PC-3 (cell line): ENCODE data around the gene EREG.

Experiments used
- CTCF ChIP-seq: fragments of 300-600 bp; sonication (generic); conservative IDR thresholded peaks from 2 replicates; pipeline ENCODE4 v1.5.1; 2017; ENCODE audit warnings: antibody characterized with exemption, low read depth, mild to moderate bottlenecking, low read length
- EZH2 ChIP-seq: fragments of 300-600 bp; sonication (generic); IDR thresholded peaks from one replicate; pipeline ENCODE4 v1.6.1; 2017; ENCODE audit warnings: antibody characterized with exemption, mild to moderate bottlenecking, low read length; ENCODE audit not compliant: unreplicated experiment
- EZH2phosphoT487 ChIP-seq: fragments of 300-600 bp; sonication (generic); IDR thresholded peaks from 2 replicates; pipeline ENCODE4 v1.6.1; 2018; ENCODE audit warnings: mild to moderate bottlenecking, antibody characterized with exemption, low read length, borderline replicate concordance

GRCh38 chr4:74412225-74412624 is 47.3 kb downstream of the EREG start:
- TF ChIP-seq CTCF: no peak
- no peak for TF ChIP-seq EZH2
- TF ChIP-seq EZH2phosphoT487: no peak
